ENCODE measurements around the gene GCK. TPM values are rescaled to one million over a fixed set of nuclear protein-coding genes. Genes with fewer than 3 reads are reported as not detected.
"Not testable (repeated sequence)": the region's sequence is repeated elsewhere in the genome, so short reads cannot be mapped to it uniquely, and the experiment has no call there.

GCK gene
- total RNA-seq, 1 donor, result 0.43 TPM

- no peak for DNase-seq (ENCODE audit: low read depth)
- no peak overlapping the region for H3K4me3 ChIP-seq (ENCODE audit: low read depth, low read length)
- TF ChIP-seq, protein P1, sequence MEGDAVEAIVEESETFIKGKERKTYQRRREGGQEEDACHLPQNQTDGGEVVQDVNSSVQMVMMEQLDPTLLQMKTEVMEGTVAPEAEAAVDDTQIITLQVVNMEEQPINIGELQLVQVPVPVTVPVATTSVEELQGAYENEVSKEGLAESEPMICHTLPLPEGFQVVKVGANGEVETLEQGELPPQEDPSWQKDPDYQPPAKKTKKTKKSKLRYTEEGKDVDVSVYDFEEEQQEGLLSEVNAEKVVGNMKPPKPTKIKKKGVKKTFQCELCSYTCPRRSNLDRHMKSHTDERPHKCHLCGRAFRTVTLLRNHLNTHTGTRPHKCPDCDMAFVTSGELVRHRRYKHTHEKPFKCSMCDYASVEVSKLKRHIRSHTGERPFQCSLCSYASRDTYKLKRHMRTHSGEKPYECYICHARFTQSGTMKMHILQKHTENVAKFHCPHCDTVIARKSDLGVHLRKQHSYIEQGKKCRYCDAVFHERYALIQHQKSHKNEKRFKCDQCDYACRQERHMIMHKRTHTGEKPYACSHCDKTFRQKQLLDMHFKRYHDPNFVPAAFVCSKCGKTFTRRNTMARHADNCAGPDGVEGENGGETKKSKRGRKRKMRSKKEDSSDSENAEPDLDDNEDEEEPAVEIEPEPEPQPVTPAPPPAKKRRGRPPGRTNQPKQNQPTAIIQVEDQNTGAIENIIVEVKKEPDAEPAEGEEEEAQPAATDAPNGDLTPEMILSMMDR (IDR thresholded peaks at IDR 0.05; ENCODE audit: insufficient read depth, low read depth, low read length), result no peak
These were observed 5.9 kb downstream of the GCK start for GRCh38 chr7:44183386-44183785.

- TF ChIP-seq, protein P1 (IDR thresholded peaks at IDR 0.05; ENCODE audit: insufficient read depth, low read depth, low read length), result no peak
- DNase-seq (ENCODE audit: low read depth), result no peak
- no peak overlapping the region for H3K4me3 ChIP-seq (ENCODE audit: low read depth, low read length)
These were observed 6.4 kb downstream of the GCK start for GRCh38 chr7:44182827-44183226.

DNA sequence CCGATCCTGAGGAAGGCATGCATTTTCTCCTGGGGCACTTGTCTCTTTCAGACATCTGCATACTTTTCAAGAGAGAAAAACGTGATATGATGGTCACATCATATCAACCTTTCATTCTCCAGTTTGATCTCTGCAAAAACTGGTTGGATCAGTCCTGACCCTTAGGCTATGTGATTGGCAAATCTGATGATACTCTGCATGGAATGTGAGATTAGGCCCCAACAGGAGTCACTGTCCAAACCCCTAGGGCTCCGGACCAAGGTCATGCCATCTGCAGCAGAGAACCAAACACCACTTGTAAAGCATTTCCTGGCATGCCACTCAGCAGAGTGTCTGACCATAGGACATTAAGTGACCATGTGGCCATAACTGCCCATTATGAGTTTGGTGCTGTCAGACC lies 8.6 kb downstream of the GCK start:
- no peak overlapping the region for H3K4me3 ChIP-seq (ENCODE audit: low read depth, low read length)
- no peak for DNase-seq (ENCODE audit: low read depth)
- TF ChIP-seq, protein P1 (IDR thresholded peaks at IDR 0.05; ENCODE audit: insufficient read depth, low read depth, low read length), result no peak

GRCh38 chr7:44177570-44178131 lies 11.6 kb downstream of the GCK start:
- DNase-seq (ENCODE audit: low read depth), result no peak
- TF ChIP-seq, protein P1 (IDR thresholded peaks at IDR 0.05; ENCODE audit: insufficient read depth, low read depth, low read length), result no peak

GRCh38 chr7:44176486-44176885 lies 12.8 kb downstream of the GCK start:
- TF ChIP-seq, protein P1 (IDR thresholded peaks at IDR 0.05; ENCODE audit: insufficient read depth, low read depth, low read length), result no peak
- no peak for DNase-seq (ENCODE audit: low read depth)
- H3K4me3 ChIP-seq (ENCODE audit: low read depth, low read length), result no peak overlapping the region

More at GRCh38 chr7:44177570-44178131, 11.6 kb downstream of the GCK start:
- no peak overlapping the region for H3K4me3 ChIP-seq (ENCODE audit: low read depth, low read length)

DNA sequence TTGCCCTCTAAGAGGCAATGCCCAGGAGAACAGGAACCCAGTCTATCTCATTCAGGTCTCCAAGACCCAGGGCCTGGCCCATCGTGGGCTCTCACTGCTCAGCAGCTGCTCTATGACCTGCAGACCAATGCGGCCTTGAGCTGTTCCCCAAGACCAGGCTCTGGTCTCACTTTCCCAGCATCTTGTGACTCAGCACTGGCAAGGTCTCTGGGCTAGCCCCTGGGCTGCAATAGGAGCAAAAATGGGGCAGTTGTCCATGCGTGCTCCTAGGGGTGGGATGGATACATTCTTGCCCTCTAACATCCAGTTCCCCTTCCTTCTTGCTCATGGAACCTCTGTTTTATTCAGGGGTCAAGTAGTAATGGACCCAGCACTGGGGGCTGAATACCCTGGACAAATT lies 13.5 kb downstream of the GCK start:
- DNase-seq (ENCODE audit: low read depth), result no peak
- TF ChIP-seq, protein P1 (IDR thresholded peaks at IDR 0.05; ENCODE audit: insufficient read depth, low read depth, low read length), result no peak
- H3K4me3 ChIP-seq (ENCODE audit: low read depth, low read length), result no peak overlapping the region

DNA sequence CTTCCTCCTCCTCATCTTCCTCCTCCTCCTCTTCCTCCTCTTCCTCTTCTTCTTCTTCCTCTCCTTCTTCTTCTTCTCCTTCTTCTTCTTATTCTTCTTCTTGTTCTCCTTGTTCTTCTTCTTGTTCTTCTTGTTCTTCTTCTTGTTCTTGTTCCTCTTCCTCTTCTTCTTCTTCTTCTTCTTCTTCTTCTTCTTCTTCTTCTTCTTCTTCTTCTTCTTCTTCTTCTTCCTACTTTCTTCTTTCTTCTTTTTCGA lies 14.6 kb downstream of the GCK start:
- H3K4me3 ChIP-seq (ENCODE audit: low read depth, low read length); DNase-seq (ENCODE audit: low read depth): not testable (repeated sequence)

All from fibroblast of villous mesenchyme (primary cell).